Lung (tissue), 12 donors: ENCODE measurements around the gene ILKAP. TPM values are rescaled to one million over a fixed set of nuclear protein-coding genes. Genes with fewer than 3 reads are reported as not detected.
A peak's percentile ranks its signal among the peaks of the same experiment; 100 is the strongest.

Experiments
- ATAC-seq: fragments of 200-7000 bp; cut with Tn5 transposase; one replicate; pipeline ENCODE4 v1.9.1; 2020; ENCODE audit warnings: moderate number of reproducible peaks; ENCODE audit not compliant: insufficient read depth, low FRiP score
- DNase-seq, 3 donors: peaks; one replicate each; pipeline ENCODE4 v3.0.0-alpha.2; 2013 to 2017
- H3K27ac ChIP-seq, 2 donors: one replicate each; pipeline ENCODE4 v1.5.1; 2013; ENCODE audit warnings: mild to moderate bottlenecking in 2 of 2, moderate library complexity in 2 of 2, control low read depth in 1 of 2, inconsistent platforms in 1 of 2, low read depth in 1 of 2, low read length in 1 of 2
- H3K27me3 ChIP-seq, 3 donors: one replicate each; pipeline ENCODE4 v1.5.1; 2013; ENCODE audit warnings: low read length in 2 of 3; ENCODE audit not compliant: control insufficient read depth in 3 of 3, insufficient read depth in 3 of 3
- H3K36me3 ChIP-seq, 4 donors: one replicate each; pipeline ENCODE4 v1.5.1; 2013; ENCODE audit warnings: low read length in 4 of 4, mild to moderate bottlenecking in 1 of 4, moderate library complexity in 1 of 4; ENCODE audit not compliant: control insufficient read depth in 4 of 4, insufficient read depth in 4 of 4
- H3K4me1 ChIP-seq, 5 donors: one replicate each; pipeline ENCODE4 v1.5.1; 2013; ENCODE audit warnings: low read length in 5 of 5, mild to moderate bottlenecking in 2 of 5, moderate library complexity in 1 of 5; ENCODE audit not compliant: control insufficient read depth in 5 of 5, insufficient read depth in 5 of 5
- H3K4me3 ChIP-seq: one replicate; pipeline ENCODE4 v1.5.1; 2013; ENCODE audit warnings: mild to moderate bottlenecking, control low read depth, moderate library complexity
- H3K9ac ChIP-seq, 2 donors: one replicate each; pipeline ENCODE4 v1.5.1; 2013; ENCODE audit warnings: low read length in 2 of 2, control low read depth in 1 of 2; ENCODE audit not compliant: insufficient read depth in 1 of 2
- H3K9me3 ChIP-seq, 4 donors: one replicate each; pipeline ENCODE4 v1.5.1; 2013; ENCODE audit warnings: low read length in 3 of 4, mild to moderate bottlenecking in 1 of 4, moderate library complexity in 1 of 4; ENCODE audit not compliant: control insufficient read depth in 4 of 4, insufficient read depth in 3 of 4
- CTCF ChIP-seq: IDR thresholded peaks from 2 replicates; pipeline ENCODE4 v1.5.1; 2012; ENCODE audit warnings: mild to moderate bottlenecking; ENCODE audit errors: control extremely low read depth, extremely low read depth
- WGBS, 2 donors: extraction: QIAGEN DNeasy Blood & Tissue Kit; methylation state at CpG; one replicate each; pipeline ENCODE4 v1.1.7; 2013; 5-methylcytosine and 5-hydroxymethylcytosine counted together
- polyA plus RNA-seq, 2 donors: library from polyadenylated mRNA; stranded (reverse); fragments of 200-250 nt; gene quantifications; one replicate each; pipeline ENCODE4 v1.2.1, GENCODE V29; 2013
- total RNA-seq, 2 donors: library from RNA; depleted of rRNA in 1 of 2; stranded (reverse); fragments of >200 nt in 1 of 2; gene quantifications; one replicate each; pipeline ENCODE4 v1.2.1, GENCODE V29; 2014 to 2021
- donor health status: control.
- donor health status: control.
- donor health status: Bipolar disorder and iron deficiency.
- donor health status: healthy.
- donor health status: DM: yes; HTN: yes; CAD: no.

ILKAP gene
- total and polyA plus RNA-seq, 4 donors, result 35.0 to 52.0 (median 42.1) TPM

DNA sequence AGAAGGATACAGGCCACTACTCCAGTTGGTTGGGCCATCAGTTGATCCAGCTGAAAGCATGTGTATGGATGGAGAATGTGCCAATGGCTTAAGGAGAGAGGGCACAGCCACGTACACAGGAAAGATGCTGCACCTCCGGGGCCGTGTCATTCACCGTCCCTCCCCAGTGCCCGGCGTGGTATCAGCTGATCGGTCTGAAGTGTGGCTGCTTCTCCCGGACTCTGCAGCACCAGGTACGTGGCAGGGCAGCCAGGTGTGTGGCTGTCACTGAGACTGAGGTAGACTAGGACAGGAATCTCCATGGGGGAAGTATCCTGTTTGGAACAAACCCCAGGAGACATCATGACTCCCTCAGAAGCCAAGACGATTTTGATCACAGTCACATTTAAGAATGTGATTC, 48.9 kb downstream of the ILKAP start:
- WGBS, 2 donors, result 93 to 95% methylated on average over 10 of the region's 10 CpGs
- H3K4me1 ChIP-seq, result peaks cover 0 to 12% (median 0%) of the 10 kb centered on the region in 5 donors
- H3K9ac ChIP-seq, result no peak overlapping the region
- H3K27ac ChIP-seq, result no peak overlapping the region
- peaks cover 0 to 4% (median 3%) of the 10 kb centered on the region in 3 donors for H3K27me3 ChIP-seq
- no peak overlapping the region for H3K4me3 ChIP-seq
- no peak for TF ChIP-seq CTCF
- H3K36me3 ChIP-seq, result no peaks in the 10 kb centered on the region
- DNase-seq (no peak), ATAC-seq (no peak)
- no peaks in the 10 kb centered on the region for H3K9me3 ChIP-seq

DNA sequence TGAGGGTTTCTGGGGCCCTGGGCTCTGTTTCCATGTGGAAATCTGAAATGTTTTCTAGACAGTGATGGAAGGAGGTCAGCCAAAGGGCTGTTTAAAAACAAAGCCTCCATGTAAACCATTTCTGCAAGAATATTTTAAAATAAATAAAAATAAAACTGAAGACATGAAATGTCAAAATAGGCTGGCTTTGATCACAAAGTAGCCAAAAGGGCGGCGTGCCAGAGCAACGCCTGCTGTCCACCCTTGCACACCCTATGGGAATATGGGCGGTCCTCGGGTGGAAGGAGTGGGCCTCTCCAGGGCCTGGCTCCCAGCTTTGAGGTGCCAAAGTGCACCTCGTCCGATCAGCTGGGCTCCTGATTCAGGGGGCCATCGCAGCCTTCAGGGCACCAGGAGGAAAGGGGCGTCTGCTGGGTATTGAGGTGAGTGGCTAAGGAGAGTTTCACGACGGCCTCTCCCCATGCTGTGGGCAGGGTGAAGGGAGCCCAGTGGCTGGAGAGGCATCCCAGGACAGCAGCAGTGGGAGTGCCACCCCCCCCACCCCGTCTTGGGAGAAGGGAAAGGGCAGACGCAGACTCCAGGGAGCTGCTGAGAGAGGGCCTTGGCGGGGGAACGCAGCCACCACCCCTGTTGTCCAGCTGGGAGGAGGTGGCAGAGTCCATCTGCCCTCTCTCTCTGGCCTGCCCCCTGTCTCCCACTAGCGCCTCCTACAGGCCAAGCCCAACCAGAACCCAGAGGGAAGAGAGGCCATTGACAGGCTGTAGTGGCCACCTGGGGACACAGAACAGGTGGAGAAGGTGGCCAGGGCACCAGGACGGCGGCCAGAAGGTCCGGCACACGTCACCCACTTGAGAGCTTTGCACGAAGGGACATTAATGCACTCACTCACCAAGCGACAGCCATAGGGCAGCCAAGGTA, 50.5 kb downstream of the ILKAP start:
- WGBS, 2 donors, result 81 to 85% methylated on average over 21 to 22 of the region's 22 CpGs
- DNase-seq, result peak; percentile 60 to 84 (median 74)
- peak overlapping the region in 1 of 2 donors; percentile 3 for H3K27ac ChIP-seq

DNA sequence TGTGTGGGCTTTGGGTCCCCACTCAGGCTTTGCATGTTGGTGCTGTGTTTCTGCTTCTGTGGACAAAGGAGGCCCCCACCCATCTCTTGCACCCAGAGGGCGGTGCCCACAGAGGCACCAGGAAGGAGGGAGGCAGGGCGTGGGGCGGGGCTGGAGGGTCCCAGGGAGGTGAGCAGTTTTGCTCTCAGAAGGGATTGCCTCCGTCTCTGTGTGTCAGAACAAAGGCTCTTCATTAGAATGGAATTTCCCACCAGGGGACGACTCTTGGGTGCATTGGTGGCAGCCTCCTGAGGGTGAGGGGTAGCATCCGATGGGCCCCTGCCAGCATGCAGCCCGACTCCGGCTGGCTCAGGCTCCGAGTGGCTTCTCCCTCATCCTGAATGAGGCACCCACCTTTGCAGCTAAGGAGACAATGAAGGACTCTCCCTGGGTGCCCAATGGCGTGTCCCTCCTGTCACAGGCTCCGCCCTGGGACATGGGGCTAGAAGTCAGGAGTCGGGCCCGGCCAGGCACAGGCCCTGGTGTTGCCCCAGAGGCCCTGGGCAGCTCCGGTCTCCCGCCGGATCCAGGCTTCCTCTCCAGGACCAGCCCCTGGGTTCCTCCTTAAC, 51.8 kb downstream of the ILKAP start:
- no peak for DNase-seq
- 80 to 89% methylated on average over 16 of the region's 16 CpGs for WGBS, 2 donors
- no peak for TF ChIP-seq CTCF
- Histone ChIP-seq H3K4me3 (no peak overlapping the region), H3K4me1 (peaks cover 0 to 8% (median 0%) of the 10 kb centered on the region in 5 donors), H3K9me3 (no peaks in the 10 kb centered on the region), H3K27me3 (no peaks in the 10 kb centered on the region), H3K36me3 (no peaks in the 10 kb centered on the region), H3K27ac (no peak overlapping the region), H3K9ac (no peak overlapping the region)
- no peak for ATAC-seq

More for the DNA sequence above, 50.5 kb downstream of the ILKAP start:
- no peak overlapping the region for H3K9ac ChIP-seq
- H3K36me3 ChIP-seq, result no peaks in the 10 kb centered on the region
- no peaks in the 10 kb centered on the region for H3K9me3 ChIP-seq
- no peak for TF ChIP-seq CTCF
- no peak overlapping the region for H3K4me3 ChIP-seq
- peaks cover 0 to 8% (median 0%) of the 10 kb centered on the region in 5 donors for H3K4me1 ChIP-seq
- ATAC-seq, result no peak
- no peaks in the 10 kb centered on the region for H3K27me3 ChIP-seq
